ENCODE results near the gene SLC44A3. TPM values are rescaled to one million over a fixed set of nuclear protein-coding genes. Genes with fewer than 3 reads are reported as not detected.

The SLC44A3 gene
- total and polyA plus RNA-seq, 2 of the 8 experiments (the other 6 are each of a cell fraction or from before 2014, with no cell fraction given): 4.2 to 5.0 TPM

GRCh38 chr1:94903280-94904009, 83.3 kb downstream of the SLC44A3 start:
- CTCF ChIA-PET (ENCODE audit: partially characterized antibody): interaction anchor here (1.2 to 3.5 kb wide), 3 partner anchors 8 to 49 kb away, joined by 3 to 19 read pairs (median 3); no protein-coding TSS in a partner anchor
- Histone ChIP-seq H3K4me2 (ENCODE audit: insufficient read depth in 1 of 2, low read depth in 2 of 2, low read length in 2 of 2) (no peak overlapping the region), H3K27ac (ENCODE audit: low read depth, low read length) (no peak overlapping the region), H2BK20ac (ENCODE audit: low read length) (no peak overlapping the region), H3K23me2 (ENCODE audit: low read depth, low read length) (no peaks in the 10 kb centered on the region), H3K9me3 (ENCODE audit: insufficient read depth in 2 of 2, low read depth in 1 of 2, low read length in 1 of 2) (no peaks in the 10 kb centered on the region), H3K4ac (replicated peaks; ENCODE audit: insufficient read length, low read depth, low read length) (no peak overlapping the region), H2AK5ac (ENCODE audit: low read depth, low read length) (no peak overlapping the region), H4K20me1 (replicated peaks in 1 of 2; ENCODE audit: control insufficient read depth in 1 of 2, insufficient read depth in 2 of 2, low read length in 2 of 2) (peaks cover 22 to 28% of the 10 kb centered on the region in 2 experiments), H3K27me3 (replicated peaks in 1 of 4; ENCODE audit: control insufficient read depth in 3 of 4, extremely low read depth in 1 of 4, insufficient read depth in 3 of 4, low read length in 3 of 4) (no peaks in the 10 kb centered on the region), H3K79me1 (ENCODE audit: low read depth, low read length) (peaks cover 6% of the 10 kb centered on the region), H2BK5ac (ENCODE audit: low read depth, low read length) (no peak overlapping the region), H3K79me2 (ENCODE audit: control insufficient read depth in 1 of 2, insufficient read depth in 2 of 2, low read length in 2 of 2) (peaks cover 14 to 58% of the 10 kb centered on the region in 2 experiments), H3K18ac (ENCODE audit: extremely low read depth, low read length) (no peak overlapping the region), H3K36me3 (ENCODE audit: control insufficient read depth in 2 of 4, insufficient read depth in 4 of 4, low read length in 3 of 4) (peaks cover 10 to 52% (median 35%) of the 10 kb centered on the region in 4 experiments), H4K8ac (ENCODE audit: extremely low read depth, insufficient read depth, low read length) (no peak overlapping the region; the same call in 1 of the 2 replicates), H3K23ac (ENCODE audit: insufficient read length) (no peak overlapping the region), H3K4me1 (replicated peaks in 1 of 4; ENCODE audit: control insufficient read depth in 3 of 4, insufficient read depth in 4 of 4, low read length in 3 of 4) (peaks cover 0 to 4% (median 0%) of the 10 kb centered on the region in 4 experiments; a peak in 3 of 7 replicates), H2BK15ac (ENCODE audit: low read length) (no peak overlapping the region), H3K56ac (replicated peaks; ENCODE audit: insufficient read length, low read depth, low read length) (no peak overlapping the region), H2AFZ (ENCODE audit: low read length) (no peak overlapping the region), H3K14ac (ENCODE audit: insufficient read length) (no peak overlapping the region), H4K5ac (ENCODE audit: insufficient read length, low read depth, low read length) (no peak overlapping the region), H2BK120ac (replicated peaks; ENCODE audit: low read depth, low read length) (no peak overlapping the region), H3K4me3 (ENCODE audit: extremely low read depth in 1 of 4, insufficient read depth in 2 of 4, low read depth in 3 of 4, low read length in 4 of 4) (no peak overlapping the region), H4K91ac (replicated peaks; ENCODE audit: insufficient read length, low read length) (no peak overlapping the region), H3K9ac (replicated peaks in 1 of 4; ENCODE audit: extremely low read depth in 1 of 4, low read depth in 3 of 4, low read length in 3 of 4) (no peak overlapping the region), H2BK12ac (ENCODE audit: low read depth, low read length) (no peak overlapping the region)
- POLR2A ChIA-PET (ENCODE audit: partially characterized antibody): interaction anchor here (1.4 to 1.7 kb wide), 2 partner anchors 8 to 11 kb away, joined by 5 to 6 read pairs; no protein-coding TSS in a partner anchor
- no peak for FAIRE-seq
- no peak for DNase-seq (ENCODE audit: low read depth in 1 of 2, low spot score in 2 of 2)
- WGBS, 2 experiments (ENCODE audit: extremely low coverage in 1 of 2, insufficient coverage in 1 of 2, insufficient read length in 1 of 2, insufficient replicate concordance in 2 of 2, low coverage in 1 of 2, low lambda C conversion rate in 2 of 2, missing lambda C conversion rate in 1 of 2): 88% methylated on average over 7 of the region's 7 CpGs; no CpG with 5 or more reads in 1 of the 2 experiments
- TF ChIP-seq CHD1 (IDR thresholded peaks at IDR 0.05; ENCODE audit: low read depth, low read length) (no peak), PHF8 (conservative IDR thresholded peaks at IDR 0.05; ENCODE audit: low read depth, low read length) (no peak), KDM4A (IDR thresholded peaks at IDR 0.05; ENCODE audit: low read depth, low read length, severe bottlenecking) (no peak), JUN (IDR thresholded peaks at IDR 0.05; ENCODE audit: low read depth, low read length) (no peak), ATF3 (IDR thresholded peaks at IDR 0.05; ENCODE audit: insufficient read depth, low read depth, low read length) (no peak), RBBP5 (IDR thresholded peaks at IDR 0.05; ENCODE audit: borderline replicate concordance, low read depth, low read length) (no peak), SRF (IDR thresholded peaks at IDR 0.05; ENCODE audit: low read depth, low read length) (no peak), ZNF274 (IDR thresholded peaks at IDR 0.05; ENCODE audit: borderline replicate concordance, extremely low read depth, low read length) (no peak), SP4 (IDR thresholded peaks at IDR 0.05; ENCODE audit: low read length) (no peak)

Data from H1 (cell line).